ENCODE data around the gene NDUFB2. TPM values are rescaled to one million over a fixed set of nuclear protein-coding genes. Genes with fewer than 3 reads are reported as not detected.

The NDUFB2 gene
- total and polyA plus RNA-seq, 2 of the 13 experiments (the other 11 are each of a cell fraction or from before 2014, with no cell fraction given): 206 to 221 TPM

- TF ChIP-seq SATB2 (CRISPR knock-in tag; IDR thresholded peaks at IDR 0.05) (peak; percentile 66; the same call in 1 of the 2 replicates), NFRKB (IDR thresholded peaks at IDR 0.05) (no peak), FOXA3 (CRISPR knock-in tag; IDR thresholded peaks at IDR 0.05) (peak; percentile 41; the same call in 1 of the 2 replicates), ZNF232 (CRISPR knock-in tag; IDR thresholded peaks at IDR 0.05; ENCODE audit: borderline replicate concordance) (0 out of 2 replicates have a peak, but pooled peaks have one; percentile 36), TAF1 (CRISPR knock-in tag; IDR thresholded peaks at IDR 0.05) (no peak), ZBTB7B (CRISPR knock-in tag; IDR thresholded peaks at IDR 0.05) (peak; percentile 40; the same call in 1 of the 2 replicates), KMT2B (CRISPR knock-in tag; IDR thresholded peaks at IDR 0.05) (no peak), SALL1 (CRISPR knock-in tag; IDR thresholded peaks at IDR 0.05) (peak; percentile 93), CEBPZ (IDR thresholded peaks at IDR 0.05; ENCODE audit: low read length) (no peak), ZMYM3 (CRISPR knock-in tag; IDR thresholded peaks at IDR 0.05) (no peak), HCFC1 (IDR thresholded peaks at IDR 0.05; ENCODE audit: low read depth, low read length) (no peak), GFI1 (CRISPR knock-in tag; IDR thresholded peaks at IDR 0.05; ENCODE audit: borderline replicate concordance) (peak; percentile 56; the same call in 1 of the 2 replicates), ZNF609 (CRISPR knock-in tag; IDR thresholded peaks at IDR 0.05; ENCODE audit: borderline replicate concordance) (peak; percentile 52; the same call in 1 of the 2 replicates), MYNN (CRISPR knock-in tag; IDR thresholded peaks at IDR 0.05; ENCODE audit: low read depth) (no peak), MTERF4 (CRISPR knock-in tag; IDR thresholded peaks at IDR 0.05) (no peak), ZHX1 (CRISPR knock-in tag; IDR thresholded peaks at IDR 0.05; ENCODE audit: low read depth) (no peak), MLLT10 (CRISPR knock-in tag; IDR thresholded peaks at IDR 0.05) (no peak), ZNF205 (CRISPR knock-in tag; IDR thresholded peaks at IDR 0.05) (no peak), HDAC1 (CRISPR knock-in tag; IDR thresholded peaks at IDR 0.05) (0 out of 2 replicates have a peak, but pooled peaks have one; percentile 35), MBNL3 (CRISPR knock-in tag; conservative IDR thresholded peaks at IDR 0.05) (no peak)
Measured at GRCh38 chr7:140744005-140744404, 47.5 kb downstream of the NDUFB2 start (continued).
